SK-N-MC (cell line): ENCODE data around the gene TRAPPC14.

ENCODE experiments used
- EZH2 ChIP-seq: fragments of 200-600 bp; sonication (generic); IDR thresholded peaks from one replicate; pipeline ENCODE4 v1.6.1; 2017; ENCODE audit warnings: antibody characterized with exemption
- POLR2AphosphoS5 ChIP-seq: IDR thresholded peaks from 2 replicates; pipeline ENCODE4 v1.6.1; 2012; ENCODE audit warnings: mild to moderate bottlenecking, low read depth, low read length, borderline replicate concordance

DNA sequence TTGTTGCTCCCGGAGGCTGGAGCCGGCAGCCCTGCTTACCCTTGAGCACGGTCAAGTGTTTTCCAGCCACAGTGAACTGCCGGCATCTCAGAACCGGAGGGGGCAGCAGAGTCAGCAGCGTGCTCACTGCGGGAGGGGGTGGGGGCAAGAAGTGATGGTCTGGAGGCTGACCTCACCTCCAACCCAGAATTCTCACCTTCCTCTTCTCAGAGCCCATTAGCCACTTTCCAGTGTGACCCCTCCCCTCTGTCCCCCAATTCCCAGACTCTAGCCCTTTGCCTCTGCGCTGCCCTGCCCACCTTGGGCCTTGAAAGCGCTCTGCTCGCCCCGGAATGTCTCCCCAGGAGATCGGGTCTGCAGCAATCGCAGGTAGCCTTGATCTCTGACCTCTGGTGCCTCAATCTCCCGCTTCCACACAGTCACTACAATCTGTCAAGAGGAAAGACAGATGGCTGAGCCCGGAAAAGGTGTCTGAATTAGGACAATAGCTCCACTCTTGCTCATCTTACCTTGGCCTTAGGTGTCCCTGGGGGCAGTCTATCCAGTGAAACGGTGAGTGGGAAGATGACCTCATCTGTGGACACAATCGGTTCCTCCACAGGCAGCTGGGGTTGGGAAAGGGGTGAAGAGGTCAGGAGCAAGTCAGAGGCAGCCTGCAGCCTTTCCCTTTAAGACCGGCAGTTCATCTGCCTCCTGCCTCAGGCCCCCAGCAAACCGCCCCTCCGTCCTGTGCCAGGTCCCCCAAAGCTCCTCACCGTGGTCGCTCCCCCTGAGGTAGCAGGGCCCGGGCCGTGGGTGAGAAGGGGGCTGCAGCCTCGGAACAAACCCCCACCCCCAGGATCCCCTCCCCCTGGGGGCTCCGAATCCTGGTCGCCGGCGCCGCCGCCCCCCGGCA is 942 bp downstream of the TRAPPC14 start:
- no peak for TF ChIP-seq EZH2
- TF ChIP-seq POLR2AphosphoS5: no peak
